K562 (cell line): ENCODE data around the gene STOX2. TPM values are rescaled to one million over a fixed set of nuclear protein-coding genes. Genes with fewer than 3 reads are reported as not detected.

Source experiments
- ATAC-seq: fragments of 200-7000 bp; cut with Tn5 transposase; 3 replicates; pipeline ENCODE4 v1.9.1; 2020; ENCODE audit warnings: moderate library complexity
- BruUV-seq: library from RNA; stranded (reverse); fragments of 400-500 nt; replicated peaks from 2 replicates; lab custom pipeline; 2021; lab: Mats Ljungman, UMichigan
- CTCF ChIA-PET: fragments of 300-600 bp; formaldehyde crosslinking; extraction: SDS; loops from one replicate; lab custom pipeline; 2021; ENCODE audit warnings: low intra/inter-chr PET ratio; lab: Yijun Ruan, JAX
- POLR2A ChIA-PET: fragments of 300-600, 350-650 bp; sonication (Branson Sonifier 250); formaldehyde crosslinking; extraction: SDS; loops from one replicate; lab custom pipeline; 2021; ENCODE audit warnings: antibody characterized with exemption, inconsistent platforms; lab: Yijun Ruan, JAX
- DNase-seq, 4 experiments: peaks; one replicate each; pipeline versions ENCODE4 v3.0.0 to v3.0.0-alpha.2; 2011 to 2018; ENCODE audit warnings: low spot score in 3 of 4, mixed read lengths in 3 of 4; ENCODE audit errors: extremely low read depth in 1 of 4
- FAIRE-seq: peaks from 2 replicates; lab custom pipeline; 2011; peaks lifted over from hg19 to GRCh38; lab: Jason Lieb, UNC
- H2AFZ ChIP-seq: 2 replicates; pipeline ENCODE4 v1.6.0; 2011; ENCODE audit warnings: low read depth, low read length, control low read depth, inconsistent platforms
- H3K27ac ChIP-seq: fragments of 200-600 bp; 3 replicates; pipeline ENCODE4 v1.8.0; 2011; ENCODE audit warnings: low read depth, mild to moderate bottlenecking, control low read depth, inconsistent platforms, low read length, moderate library complexity, mixed read lengths; ENCODE audit errors: extremely low read depth
- H3K27me3 ChIP-seq, 2 experiments: fragments of 300-600 bp in 1 of 2; 2 replicates in 1 of 2; 3 replicates in 1 of 2; pipeline versions ENCODE4 v1.6.0 to v1.8.0; 2011; ENCODE audit warnings: inconsistent platforms in 2 of 2, low read length in 2 of 2, mild to moderate bottlenecking in 1 of 2, mixed read lengths in 1 of 2, moderate library complexity in 1 of 2; ENCODE audit not compliant: control insufficient read depth in 2 of 2, insufficient read depth in 2 of 2
- H3K36me3 ChIP-seq: fragments of 300-600 bp; 3 replicates; pipeline ENCODE4 v1.8.0; 2011; ENCODE audit warnings: mild to moderate bottlenecking, low read length, inconsistent platforms; ENCODE audit not compliant: control insufficient read depth, insufficient read depth
- H3K4me1 ChIP-seq, 2 experiments: fragments of 200-600 bp in 1 of 2; replicated peaks in 1 of 2; 2 replicates in 1 of 2; 3 replicates in 1 of 2; pipeline versions ENCODE4 v1.5.1 to v1.8.0; 2011; ENCODE audit warnings: inconsistent platforms in 2 of 2, low read length in 2 of 2, mild to moderate bottlenecking in 1 of 2, mixed read lengths in 1 of 2, moderate library complexity in 1 of 2; ENCODE audit not compliant: control insufficient read depth in 2 of 2, insufficient read depth in 2 of 2
- H3K4me2 ChIP-seq: 2 replicates; pipeline ENCODE4 v1.6.1; 2011; ENCODE audit warnings: low read length, control low read depth, inconsistent platforms, mixed read lengths; ENCODE audit not compliant: insufficient read depth
- H3K4me3 ChIP-seq: fragments of 200-600 bp; sonication (generic), shearing (Covaris generic); 2 replicates; pipeline ENCODE4 v1.5.1; 2016; ENCODE audit warnings: control low read depth, inconsistent platforms
- H3K79me2 ChIP-seq: fragments of 200-600 bp; 3 replicates; pipeline ENCODE4 v1.8.0; 2011; ENCODE audit warnings: low read length, inconsistent platforms; ENCODE audit not compliant: control insufficient read depth, insufficient read depth
- H3K9ac ChIP-seq, 2 experiments: 2 replicates each; pipeline versions ENCODE4 v1.6.0 to v1.6.1; 2011; ENCODE audit warnings: low read depth in 2 of 2, low read length in 2 of 2, control low read depth in 1 of 2, inconsistent platforms in 1 of 2, mild to moderate bottlenecking in 1 of 2, mixed read lengths in 1 of 2; ENCODE audit not compliant: insufficient read depth in 1 of 2
- H3K9me1 ChIP-seq: one replicate; pipeline ENCODE4 v1.6.0; 2011; ENCODE audit warnings: inconsistent platforms, mild to moderate bottlenecking, low read length, moderate library complexity; ENCODE audit not compliant: control insufficient read depth, insufficient read depth
- H3K9me3 ChIP-seq: replicated peaks from 2 replicates; pipeline ENCODE4 v1.5.1; 2011; ENCODE audit warnings: low read depth, low read length, inconsistent platforms; ENCODE audit not compliant: control insufficient read depth, insufficient read depth
- H4K20me1 ChIP-seq: replicated peaks from 2 replicates; pipeline ENCODE4 v1.6.1; 2011; ENCODE audit warnings: low read length, inconsistent platforms, mixed read lengths; ENCODE audit not compliant: control insufficient read depth, insufficient read depth
- CBX8 ChIP-seq: fragments of 200-600 bp; sonication (generic); IDR thresholded peaks from 2 replicates; pipeline ENCODE4 v1.6.1; 2012; ENCODE audit warnings: borderline replicate concordance, mixed run types, low read depth, mild to moderate bottlenecking, moderate library complexity, mixed read lengths, low read length, control low read depth, inconsistent platforms; ENCODE audit not compliant: poor library complexity, severe bottlenecking; ENCODE audit errors: extremely low read depth
- CTCF ChIP-seq, 3 experiments: IDR thresholded peaks in 2 of 3; conservative IDR thresholded peaks in 1 of 3; 2 replicates each; pipeline ENCODE4 v1.5.1; 2011 to 2012; ENCODE audit warnings: low read length in 3 of 3, mild to moderate bottlenecking in 3 of 3, control low read depth in 2 of 3, improper control_type of control experiment in 1 of 3, inconsistent platforms in 1 of 3, low read depth in 1 of 3, mixed read lengths in 1 of 3, moderate library complexity in 1 of 3; ENCODE audit not compliant: insufficient read depth in 2 of 3
- EP300 ChIP-seq: IDR thresholded peaks from 2 replicates; pipeline ENCODE4 v1.6.1; 2012; ENCODE audit warnings: low read length, improper control_type of control experiment
- KDM1A ChIP-seq, 2 experiments: fragments of 450-650 bp; IDR thresholded peaks; 2 replicates each; pipeline ENCODE4 v1.6.1; 2016; ENCODE audit warnings: mild to moderate bottlenecking in 2 of 2
- NEUROD1 ChIP-seq: fragments of 150-350 bp; IDR thresholded peaks from 2 replicates; pipeline ENCODE4 v1.6.1; 2014; ENCODE audit warnings: borderline replicate concordance, low read length, low read depth; ENCODE audit not compliant: partially characterized antibody
- NUFIP1 ChIP-seq: fragments of 450-650 bp; IDR thresholded peaks from 2 replicates; pipeline ENCODE4 v1.6.1; 2018; ENCODE audit not compliant: partially characterized antibody
- POLR2A ChIP-seq: fragments of 450-650 bp; conservative IDR thresholded peaks from 2 replicates; pipeline ENCODE4 v1.6.1; 2016
- RNF219 ChIP-seq: fragments of 250-450 bp; sonication (Bioruptor Pico); IDR thresholded peaks from 2 replicates; pipeline ENCODE4 v1.5.0; 2022; ENCODE audit warnings: mild to moderate bottlenecking
- SMARCE1 ChIP-seq: fragments of 450-650 bp; IDR thresholded peaks from 2 replicates; pipeline ENCODE4 v1.7.1; 2016; ENCODE audit warnings: mild to moderate bottlenecking
- SMC3 ChIP-seq: conservative IDR thresholded peaks from 2 replicates; pipeline ENCODE4 v1.6.1; 2011; ENCODE audit warnings: low read depth, low read length, improper control_type of control experiment; ENCODE audit not compliant: insufficient read depth
- STAT5A ChIP-seq: IDR thresholded peaks from 2 replicates; pipeline ENCODE4 v1.6.1; 2012; ENCODE audit warnings: low read length, inconsistent platforms, borderline replicate concordance
- TAF1 ChIP-seq: IDR thresholded peaks from 2 replicates; pipeline ENCODE4 v1.6.1; 2011; ENCODE audit warnings: mild to moderate bottlenecking, low read length, moderate library complexity; ENCODE audit not compliant: insufficient read depth, control insufficient read depth, severe bottlenecking; ENCODE audit errors: extremely low read depth
- WHSC1 ChIP-seq: IDR thresholded peaks from one replicate; pipeline ENCODE4 v1.6.1; 2012; ENCODE audit warnings: low read length, control low read depth, inconsistent platforms
- XRCC5 ChIP-seq: fragments of 200-400 bp; formaldehyde crosslinking; IDR thresholded peaks from 2 replicates; pipeline ENCODE4 v1.6.1; 2017; ENCODE audit warnings: low read depth, mild to moderate bottlenecking, low read length
- ZNF212 ChIP-seq: fragments of 450-650 bp; formaldehyde crosslinking; IDR thresholded peaks from 2 replicates; pipeline ENCODE4 v1.4.0; 2020; ENCODE audit warnings: mild to moderate bottlenecking
- ZNF41 ChIP-seq: fragments of 250-450 bp; sonication (Bioruptor Pico); conservative IDR thresholded peaks from 2 replicates; pipeline ENCODE4 v1.4.0; 2020; ENCODE audit warnings: mild to moderate bottlenecking
- ZNF57 ChIP-seq: fragments of 450-650 bp; formaldehyde crosslinking; IDR thresholded peaks from 2 replicates; pipeline ENCODE4 v1.4.0; 2020; ENCODE audit warnings: mild to moderate bottlenecking, moderate library complexity
- WGBS: fragments of 100-300 bp; shearing (Covaris generic); methylation state at CpG from one replicate; pipeline ENCODE4 v1.1.6; 2016; ENCODE audit warnings: low coverage, mixed read lengths; ENCODE audit not compliant: insufficient coverage; ENCODE audit errors: missing lambda C conversion rate; 5-methylcytosine and 5-hydroxymethylcytosine counted together
- in situ Hi-C: fragments of 300-500 bp; cut with MboI; formaldehyde crosslinking; loops from 4 replicates; pipeline ENCODE4 v1.15.0; 2018; ENCODE audit warnings: inconsistent platforms, mixed read lengths
- intact Hi-C: fragments of 100-400 bp; cut with micrococcal nuclease; formaldehyde crosslinking; loops from 2 replicates; pipeline ENCODE4 v1.14.2; 2022
- polyA plus RNA-seq, 8 experiments: library from polyadenylated mRNA; depleted of rRNA in 4 of 8; stranded (reverse) in 5 of 8; unstranded in 3 of 8; fragments of >200 nt; fragmentation: Nextera tagmentation in 2 of 8; fragmentation: Illumina TruSeq in 1 of 8; extraction: Ambion mirVana in 2 of 8; extraction: Trizol in 1 of 8; gene quantifications; 2 replicates each; pipeline versions ENCODE4 v1.2.1 to v1.2.3, GENCODE V29; 2011 to 2014; ENCODE audit warnings: inconsistent platforms in 1 of 8, missing spikeins in 1 of 8
- total RNA-seq, 7 experiments: library from RNA; depleted of rRNA in 6 of 7; stranded (reverse); fragments of >200 nt in 6 of 7; fragmentation: Illumina TruSeq in 2 of 7; extraction: Trizol in 2 of 7; gene quantifications; 2 replicates each; pipeline versions ENCODE4 v1.2.1 to v1.2.3, GENCODE V29; 2011 to 2021; ENCODE audit warnings: low replicate concordance in 1 of 7

Gene STOX2
- total and polyA plus RNA-seq, 9 of the 15 experiments (the other 6 are each of a cell fraction or from before 2014, with no cell fraction given): not detected

GRCh38 chr4:183988874-183989273, 83.8 kb downstream of the STOX2 start:
- 3% methylated on average over 9 of the region's 9 CpGs for WGBS
- no peaks in the 10 kb centered on the region for H4K20me1 ChIP-seq
- ChIA-PET CTCF (no interaction called here), POLR2A (interaction anchor here (0.7 kb wide), 1 partner anchor 52 kb away, joined by 3 read pairs; no protein-coding TSS in a partner anchor)
- H3K27ac ChIP-seq: no peak overlapping the region
- no peak overlapping the region for H3K4me3 ChIP-seq
- no peak overlapping the region for H2AFZ ChIP-seq
- no peak overlapping the region for H3K9ac ChIP-seq
- DNase-seq (no peak), FAIRE-seq (no peak), ATAC-seq (no peak)
- H3K4me1 ChIP-seq: peaks cover 0 to 7% of the 10 kb centered on the region in 2 experiments; a peak in 3 of 5 replicates
- H3K27me3 ChIP-seq: peaks cover 35 to 47% of the 10 kb centered on the region in 2 experiments
- H3K36me3 ChIP-seq: no peaks in the 10 kb centered on the region
- no TSS peak for BruUV-seq
- in situ Hi-C loops: no loop called here
- intact Hi-C loops: no loop called here
- TF ChIP-seq CTCF (IDR thresholded peaks at IDR 0.05 in 2 of 3, conservative IDR thresholded peaks at IDR 0.05 in 1 of 3; ENCODE audit: insufficient read depth in 2 of 3, low read depth in 1 of 3, low read length in 3 of 3): no peak
- TF ChIP-seq SMARCE1: no peak
- no peak for TF ChIP-seq ZNF212 (CRISPR knock-in tag)
- TF ChIP-seq ZNF57 (CRISPR knock-in tag): no peak
- no peak for TF ChIP-seq POLR2A
- TF ChIP-seq TAF1: no peak
- no peak for TF ChIP-seq XRCC5
- TF ChIP-seq EP300: no peak
- no peak for TF ChIP-seq NEUROD1
- no peak for TF ChIP-seq NUFIP1
- TF ChIP-seq KDM1A (IDR thresholded peaks at IDR 0.05): no peak
- TF ChIP-seq SMC3: no peak
- no peak for TF ChIP-seq ZNF41 (CRISPR knock-in tag)
- TF ChIP-seq RNF219: no peak
- TF ChIP-seq CBX8: no peak
- no peak for TF ChIP-seq WHSC1
- no peak for TF ChIP-seq STAT5A
- H3K4me2 ChIP-seq: no peak overlapping the region
- no peaks in the 10 kb centered on the region for H3K9me1 ChIP-seq
- H3K79me2 ChIP-seq: no peaks in the 10 kb centered on the region
- no peaks in the 10 kb centered on the region for H3K9me3 ChIP-seq
